Osteocyte (in vitro differentiated cells): Measurements from ENCODE around the gene TSPAN12. TPM values are rescaled to one million over a fixed set of nuclear protein-coding genes. Genes with fewer than 3 reads are reported as not detected.

Experiments used
- DNase-seq: peaks from one replicate; pipeline ENCODE4 v3.0.0; 2021; ENCODE audit warnings: mixed read lengths; ENCODE audit not compliant: unreplicated experiment; ENCODE audit errors: extremely low spot score
- H3K27ac Mint-ChIP-seq: one replicate; pipeline ENCODE4 v1.8.0; 2021; ENCODE audit warnings: mild to moderate bottlenecking, mixed read lengths; ENCODE audit not compliant: unreplicated experiment
- H3K27me3 Mint-ChIP-seq: one replicate; pipeline ENCODE4 v1.8.0; 2021; ENCODE audit warnings: mixed read lengths; ENCODE audit not compliant: unreplicated experiment
- H3K36me3 Mint-ChIP-seq: one replicate; pipeline ENCODE4 v1.8.0; 2021; ENCODE audit warnings: mixed read lengths; ENCODE audit not compliant: unreplicated experiment
- H3K4me1 Mint-ChIP-seq: one replicate; pipeline ENCODE4 v1.8.0; 2021; ENCODE audit warnings: mixed read lengths; ENCODE audit not compliant: unreplicated experiment
- H3K4me3 Mint-ChIP-seq: one replicate; pipeline ENCODE4 v1.8.0; 2021; ENCODE audit warnings: mild to moderate bottlenecking, moderate library complexity, mixed read lengths; ENCODE audit not compliant: unreplicated experiment
- H3K9me3 Mint-ChIP-seq: one replicate; pipeline ENCODE4 v1.8.0; 2021; ENCODE audit warnings: mixed read lengths; ENCODE audit not compliant: unreplicated experiment
- total RNA-seq: library from RNA; stranded (reverse); gene quantifications from 2 replicates; pipeline ENCODE4 v1.2.1, GENCODE V29; 2021
- TF ChIP-seq, protein P1 (sequence below): fragments of 200-600 bp; sonication (generic); IDR thresholded peaks from 2 replicates; pipeline ENCODE4 v1.5.0; 2021; ENCODE audit warnings: antibody characterized with exemption, mild to moderate bottlenecking, moderate library complexity

TSPAN12 gene
- total RNA-seq, 1 donor from 2014 or later = 13.2 TPM

DNA sequence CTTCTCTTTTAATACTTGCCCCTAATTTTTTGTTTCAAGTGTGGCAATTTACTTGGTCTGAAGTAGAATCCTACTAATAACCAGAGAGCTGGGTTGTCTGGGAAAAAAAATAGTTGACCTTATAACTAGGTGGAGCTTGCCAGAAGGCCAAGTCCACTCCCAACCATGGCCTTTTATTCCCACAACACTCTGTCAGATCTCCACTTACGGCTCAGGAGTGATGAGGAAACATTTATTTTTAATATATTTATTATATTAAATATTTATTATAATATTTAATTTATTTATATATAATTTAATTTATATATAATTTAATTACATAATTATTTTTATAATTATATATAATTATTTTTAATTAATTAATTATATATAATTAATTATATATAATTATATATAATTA lies 58.8 kb downstream of the TSPAN12 start:
- TF ChIP-seq, protein P1, sequence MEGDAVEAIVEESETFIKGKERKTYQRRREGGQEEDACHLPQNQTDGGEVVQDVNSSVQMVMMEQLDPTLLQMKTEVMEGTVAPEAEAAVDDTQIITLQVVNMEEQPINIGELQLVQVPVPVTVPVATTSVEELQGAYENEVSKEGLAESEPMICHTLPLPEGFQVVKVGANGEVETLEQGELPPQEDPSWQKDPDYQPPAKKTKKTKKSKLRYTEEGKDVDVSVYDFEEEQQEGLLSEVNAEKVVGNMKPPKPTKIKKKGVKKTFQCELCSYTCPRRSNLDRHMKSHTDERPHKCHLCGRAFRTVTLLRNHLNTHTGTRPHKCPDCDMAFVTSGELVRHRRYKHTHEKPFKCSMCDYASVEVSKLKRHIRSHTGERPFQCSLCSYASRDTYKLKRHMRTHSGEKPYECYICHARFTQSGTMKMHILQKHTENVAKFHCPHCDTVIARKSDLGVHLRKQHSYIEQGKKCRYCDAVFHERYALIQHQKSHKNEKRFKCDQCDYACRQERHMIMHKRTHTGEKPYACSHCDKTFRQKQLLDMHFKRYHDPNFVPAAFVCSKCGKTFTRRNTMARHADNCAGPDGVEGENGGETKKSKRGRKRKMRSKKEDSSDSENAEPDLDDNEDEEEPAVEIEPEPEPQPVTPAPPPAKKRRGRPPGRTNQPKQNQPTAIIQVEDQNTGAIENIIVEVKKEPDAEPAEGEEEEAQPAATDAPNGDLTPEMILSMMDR = no peak
- H3K27me3 Mint-ChIP-seq = no peaks in the 10 kb centered on the region
- no peak overlapping the region for H3K27ac Mint-ChIP-seq
- H3K9me3 Mint-ChIP-seq = peaks cover 11% of the 10 kb centered on the region
- no peak for DNase-seq
- H3K36me3 Mint-ChIP-seq = peaks cover 16% of the 10 kb centered on the region
- no peak overlapping the region for H3K4me3 Mint-ChIP-seq
- H3K4me1 Mint-ChIP-seq = peaks cover 19% of the 10 kb centered on the region

DNA sequence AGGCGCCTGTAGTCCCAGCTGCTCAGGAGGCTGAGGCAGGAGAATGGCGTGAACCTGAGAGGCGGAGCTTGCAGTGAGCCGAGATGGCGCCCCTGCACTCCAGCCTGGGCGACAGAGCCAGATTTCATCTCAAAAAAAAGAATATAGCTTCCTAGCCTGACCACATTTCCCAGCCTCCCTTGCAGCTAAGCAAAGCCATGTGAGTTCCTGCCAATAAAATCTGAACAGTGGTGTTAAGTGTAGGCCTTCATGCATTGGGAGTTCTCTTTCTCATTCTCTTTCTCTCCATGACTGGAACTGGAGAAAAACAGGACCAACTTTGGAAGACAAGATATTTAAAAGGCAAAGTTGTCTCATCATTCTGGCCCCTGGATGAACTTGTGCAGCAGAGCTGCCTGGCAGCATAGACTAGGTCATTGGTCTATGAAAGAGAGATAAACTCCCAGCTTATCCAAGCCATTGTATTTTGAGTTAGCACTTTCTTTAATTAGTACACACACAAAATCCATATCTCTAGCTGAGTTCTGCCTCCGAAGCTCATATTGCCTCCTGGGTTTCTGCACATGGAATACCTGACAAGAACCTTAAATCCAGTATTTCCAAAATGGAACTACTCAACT lies 60.8 kb downstream of the TSPAN12 start:
- peaks cover 33% of the 10 kb centered on the region for H3K4me1 Mint-ChIP-seq
- no peak overlapping the region for H3K4me3 Mint-ChIP-seq
- no peak overlapping the region for H3K27ac Mint-ChIP-seq
- no peaks in the 10 kb centered on the region for H3K27me3 Mint-ChIP-seq
- no peak for DNase-seq
- peaks cover 11% of the 10 kb centered on the region for H3K36me3 Mint-ChIP-seq
- TF ChIP-seq, protein P1 = no peak
- H3K9me3 Mint-ChIP-seq = peaks cover 11% of the 10 kb centered on the region

DNA sequence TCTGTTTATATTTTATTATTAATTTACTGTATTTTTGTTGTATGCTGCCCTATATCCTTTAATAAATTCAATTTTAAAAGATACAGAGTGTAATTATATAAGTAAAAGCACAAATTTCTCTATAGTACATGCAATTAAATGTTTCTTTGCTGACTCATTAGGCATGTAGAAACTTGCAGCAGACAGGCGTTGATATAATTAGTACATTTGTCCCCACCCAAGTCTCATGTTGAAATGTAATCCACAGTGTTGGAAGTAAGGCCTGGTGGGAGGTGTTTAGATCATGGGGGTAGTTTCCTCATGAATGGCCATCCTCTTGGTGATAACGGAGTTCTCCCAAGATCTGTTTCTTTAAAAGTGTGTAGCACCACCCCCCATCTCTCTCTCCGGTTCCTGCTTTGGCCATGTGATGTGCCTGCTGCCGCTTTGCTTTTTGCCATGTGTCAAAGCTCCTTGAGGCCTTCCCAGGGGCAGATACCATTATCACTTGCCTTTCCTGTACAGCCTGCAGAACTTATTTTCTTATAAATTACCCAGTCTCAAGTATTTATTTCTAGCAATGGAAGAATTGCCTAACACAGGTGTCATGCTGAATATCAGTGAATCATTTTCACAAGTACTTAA lies 63.7 kb downstream of the TSPAN12 start:
- H3K9me3 Mint-ChIP-seq = peaks cover 11% of the 10 kb centered on the region
- no peaks in the 10 kb centered on the region for H3K27me3 Mint-ChIP-seq
- DNase-seq = no peak
- TF ChIP-seq, protein P1 = no peak
- peak overlapping the region; percentile 92 for H3K27ac Mint-ChIP-seq
- peaks cover 8% of the 10 kb centered on the region for H3K36me3 Mint-ChIP-seq
- peak overlapping the region; percentile 14 for H3K4me3 Mint-ChIP-seq
- peaks cover 47% of the 10 kb centered on the region for H3K4me1 Mint-ChIP-seq

DNA sequence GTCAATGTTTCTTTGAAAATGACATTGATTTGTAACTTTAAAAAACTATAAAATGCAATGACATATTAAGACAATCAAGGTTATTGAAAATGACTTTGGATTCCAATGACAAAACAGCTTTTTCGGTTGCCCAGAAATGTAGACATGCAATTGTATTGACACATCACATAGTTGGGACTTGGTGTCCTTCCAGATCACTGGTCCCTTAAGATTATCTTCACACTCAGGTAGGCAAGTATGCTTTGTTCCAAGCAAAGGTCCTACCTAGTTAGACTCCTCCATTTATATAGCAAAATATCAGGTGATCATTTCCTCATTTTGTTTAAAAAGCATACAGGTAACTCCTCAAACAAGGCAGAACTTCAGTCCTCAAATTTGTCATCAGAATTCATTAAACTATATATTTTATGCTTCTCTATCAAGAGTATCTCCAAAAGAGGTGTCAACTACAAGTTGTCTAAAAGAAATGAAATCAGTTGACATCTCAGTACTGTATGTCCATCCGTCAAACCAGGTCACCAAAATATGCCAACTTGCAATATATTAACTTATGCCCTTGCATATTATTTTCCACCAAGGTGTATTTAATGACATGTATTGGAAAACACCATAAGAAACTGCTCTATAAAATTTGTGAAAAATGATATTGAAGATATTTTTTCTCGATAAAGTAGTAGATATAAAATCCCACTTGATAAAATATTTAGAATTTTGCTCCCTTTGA lies 64.6 kb downstream of the TSPAN12 start:
- Mint-ChIP-seq H3K36me3 (peaks cover 5% of the 10 kb centered on the region), H3K4me1 (peaks cover 47% of the 10 kb centered on the region), H3K27ac (peak overlapping the region; percentile 82), H3K4me3 (no peak overlapping the region), H3K27me3 (no peaks in the 10 kb centered on the region), H3K9me3 (peaks cover 11% of the 10 kb centered on the region)
- no peak for DNase-seq
- TF ChIP-seq, protein P1 = no peak

DNA sequence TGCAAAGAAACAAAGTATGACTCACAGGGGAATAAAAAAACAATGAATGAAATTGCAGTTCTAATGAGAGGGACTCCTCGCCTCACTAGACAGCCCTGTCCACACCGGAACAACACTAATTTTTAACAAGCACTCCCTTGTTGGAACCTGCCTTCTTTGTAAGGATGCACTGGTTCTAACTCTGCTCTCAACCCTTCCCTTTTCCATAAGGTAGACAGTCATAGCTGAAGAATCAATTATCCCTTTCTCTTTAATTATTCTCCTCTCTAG lies 65.1 kb downstream of the TSPAN12 start:
- Mint-ChIP-seq H3K36me3 (peaks cover 4% of the 10 kb centered on the region), H3K9me3 (peaks cover 6% of the 10 kb centered on the region), H3K4me3 (peak overlapping the region; percentile 12), H3K4me1 (peaks cover 47% of the 10 kb centered on the region), H3K27ac (peak overlapping the region; percentile 82), H3K27me3 (no peaks in the 10 kb centered on the region)
- no peak for DNase-seq
- TF ChIP-seq, protein P1 = no peak
